HG02943 (cell line): Measurements from ENCODE around the gene ZNF513.

Source experiments
- ATAC-seq: cut with Tn5 transposase; IDR thresholded peaks from one replicate; pipeline ENCODE4 v1.9.1; 2021; ENCODE audit warnings: mild to moderate bottlenecking, low read depth, moderate library complexity; ENCODE audit not compliant: unreplicated experiment

The ZNF513 gene

GRCh38 chr2:27390822-27391679 lies 10.5 kb upstream of the ZNF513 start:
- ATAC-seq, result no peak

DNA sequence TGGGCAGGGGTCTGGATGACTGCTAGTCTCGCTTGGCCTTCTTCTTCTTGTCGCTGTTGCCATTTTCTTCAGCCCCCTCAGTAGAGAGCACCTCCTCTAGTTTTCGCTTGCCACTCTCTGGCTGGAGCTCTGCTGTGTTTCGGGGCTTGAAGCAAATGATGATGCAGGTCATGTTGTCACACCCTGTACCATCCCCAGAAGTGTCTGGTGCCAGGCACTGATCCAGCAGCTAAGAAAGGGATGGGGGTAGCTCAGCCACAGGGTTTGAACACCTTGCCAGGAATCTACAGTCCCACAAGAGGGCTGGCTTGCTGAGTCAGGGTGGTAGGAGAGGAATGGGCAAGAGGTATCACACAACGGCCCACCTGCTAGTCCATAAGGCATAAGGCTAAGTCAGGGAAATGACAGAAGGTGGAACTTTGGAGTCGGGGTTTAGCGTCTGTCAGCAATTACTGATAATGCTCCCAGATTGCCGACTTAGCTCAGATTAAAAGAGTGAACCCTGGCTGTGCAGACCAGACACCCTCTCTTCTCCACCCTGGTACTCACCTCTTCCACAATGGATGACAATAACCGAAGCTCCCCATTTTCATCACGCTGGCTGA lies 1.1 kb upstream of the ZNF513 start:
- no peak for ATAC-seq

DNA sequence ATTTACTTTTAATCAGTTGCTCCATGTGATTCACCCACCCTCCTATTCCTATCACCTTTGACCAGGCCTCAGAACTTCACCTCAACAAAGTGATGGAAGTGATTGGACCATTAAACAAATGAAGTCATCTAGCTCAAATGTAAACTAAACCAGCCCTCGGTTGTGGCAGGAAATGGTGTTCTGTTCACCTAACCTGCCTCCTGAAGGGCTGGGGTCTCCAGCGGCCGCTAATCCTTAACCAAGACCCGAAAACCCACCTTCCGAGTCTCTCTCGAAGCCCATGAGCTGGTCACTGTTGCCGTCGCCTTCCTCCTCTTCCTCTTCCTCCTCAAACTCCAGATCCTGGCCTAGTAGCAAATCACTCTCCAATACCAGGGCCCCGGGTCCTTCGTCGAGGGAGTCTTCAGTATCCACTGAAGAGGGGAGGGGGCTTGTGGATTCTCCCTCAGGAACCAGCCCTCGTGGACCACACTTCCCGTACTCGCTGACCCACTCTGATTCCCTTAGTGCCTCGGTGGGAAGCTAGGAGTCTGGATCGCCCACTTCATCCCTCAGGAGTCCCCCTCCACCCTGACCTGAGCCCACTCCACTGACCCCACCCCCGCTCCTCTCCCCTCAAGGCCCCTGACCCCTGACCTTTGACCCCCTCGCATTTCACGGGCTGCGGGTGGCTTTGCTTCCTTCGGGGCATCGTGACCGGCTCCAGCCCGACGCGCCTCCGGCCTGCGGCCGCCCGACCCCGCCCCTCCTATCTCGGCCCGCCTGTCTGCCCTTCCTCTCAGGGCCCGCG lies 503 bp downstream of the ZNF513 start:
- peak; percentile 26 for ATAC-seq

GRCh38 chr2:27379383-27379835 lies 1.1 kb downstream of the ZNF513 start:
- ATAC-seq, result no peak

GRCh38 chr2:27378809-27379290 lies 1.7 kb downstream of the ZNF513 start:
- no peak for ATAC-seq

DNA sequence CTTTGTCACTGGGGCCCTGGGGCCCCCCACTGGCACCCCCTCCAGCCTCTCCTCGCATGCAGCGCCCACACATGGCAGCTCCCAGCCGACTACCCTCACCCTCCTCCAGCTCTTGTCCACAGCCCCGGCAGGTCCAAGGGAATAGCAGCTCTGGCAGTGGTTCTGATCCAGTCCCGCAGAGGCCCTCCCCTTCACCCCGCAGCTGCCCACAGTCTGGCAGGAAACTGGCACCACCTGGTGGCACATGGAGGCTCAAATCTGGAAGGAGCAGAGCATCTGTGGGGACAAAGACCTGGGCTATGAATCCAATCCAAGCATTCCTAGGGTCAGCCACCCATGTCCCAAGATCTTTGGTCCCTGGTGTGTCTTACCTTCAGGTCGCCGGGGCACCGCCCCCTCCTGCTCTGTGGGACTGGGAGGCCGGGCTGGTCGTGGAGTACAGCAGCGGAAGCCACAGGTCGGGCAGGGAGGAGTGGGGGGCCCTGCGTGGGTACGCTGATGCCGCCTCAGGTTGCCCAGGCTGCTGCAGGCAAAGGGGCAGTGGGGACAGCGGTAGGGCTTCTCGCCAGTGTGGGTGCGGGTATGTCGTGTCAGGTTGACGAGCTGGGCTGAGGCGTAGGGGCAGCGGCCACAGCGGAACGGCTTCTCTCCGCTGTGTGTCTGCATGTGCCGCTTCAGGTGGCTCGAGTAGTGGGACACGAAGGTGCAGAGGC lies 2.3 kb downstream of the ZNF513 start:
- no peak for ATAC-seq

DNA sequence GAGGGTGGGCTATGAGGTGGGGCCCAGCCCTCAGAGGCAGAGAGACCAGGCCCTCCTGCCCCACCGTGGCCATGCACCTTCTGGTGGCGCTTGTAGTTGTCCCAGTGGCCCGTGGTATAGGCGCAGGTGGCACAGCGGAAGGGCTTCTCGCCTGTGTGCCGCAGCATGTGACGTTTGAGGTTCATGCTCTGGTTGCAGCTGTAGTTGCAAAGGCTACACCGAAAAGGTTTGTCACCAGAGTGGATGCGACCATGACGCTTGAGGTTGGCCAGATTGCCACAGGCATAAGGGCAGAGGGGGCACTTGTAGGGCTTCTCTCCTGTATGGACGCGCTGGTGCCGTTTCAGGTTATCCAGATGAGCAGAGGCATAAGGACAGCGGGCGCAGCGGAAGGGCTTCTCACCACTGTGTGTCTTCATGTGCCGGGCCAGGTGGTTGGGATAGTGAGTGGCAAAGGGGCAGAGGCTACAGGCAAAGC lies 2.9 kb downstream of the ZNF513 start:
- no peak for ATAC-seq

DNA sequence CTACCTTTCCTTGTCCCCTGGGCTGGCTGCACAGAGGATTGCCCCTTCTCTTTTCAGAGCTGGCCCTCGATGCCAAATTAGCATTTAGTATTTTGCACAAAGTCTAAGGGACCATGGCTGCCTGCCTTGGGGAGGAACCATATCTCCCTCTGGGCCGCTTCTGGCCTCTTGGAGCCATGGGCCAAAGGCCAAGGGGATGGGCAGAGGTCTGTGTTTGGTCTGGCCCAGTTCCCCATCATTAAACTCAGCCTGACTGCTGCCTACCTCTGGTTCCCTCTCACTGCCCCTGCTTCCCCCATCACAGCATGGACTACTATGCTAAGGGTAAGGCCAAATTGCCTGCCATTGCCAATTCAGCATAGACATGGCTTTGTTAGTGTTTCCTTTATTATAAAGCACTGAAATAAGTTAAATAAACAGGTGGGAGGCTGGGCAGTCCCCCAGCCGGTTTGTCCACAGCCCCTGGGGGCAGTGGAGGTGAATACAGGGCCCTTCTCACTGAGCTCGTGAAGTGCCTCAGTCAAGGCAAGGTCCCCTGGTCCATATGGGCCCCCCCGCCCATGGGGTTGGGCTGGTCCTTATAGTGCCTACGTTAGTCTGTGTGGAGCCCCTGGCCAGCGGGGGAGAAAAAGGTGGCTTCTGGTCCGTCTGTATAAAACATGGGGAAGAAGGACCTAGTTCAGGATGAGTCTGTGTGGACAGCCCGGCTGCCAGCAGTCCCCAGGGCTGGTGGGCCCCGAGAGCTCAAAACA lies 3.5 kb downstream of the ZNF513 start:
- no peak for ATAC-seq

- ATAC-seq, result no peak
Measured at GRCh38 chr2:27376151-27376865, 4.2 kb downstream of the ZNF513 start.

GRCh38 chr2:27375513-27376099 lies 4.9 kb downstream of the ZNF513 start:
- no peak for ATAC-seq

DNA sequence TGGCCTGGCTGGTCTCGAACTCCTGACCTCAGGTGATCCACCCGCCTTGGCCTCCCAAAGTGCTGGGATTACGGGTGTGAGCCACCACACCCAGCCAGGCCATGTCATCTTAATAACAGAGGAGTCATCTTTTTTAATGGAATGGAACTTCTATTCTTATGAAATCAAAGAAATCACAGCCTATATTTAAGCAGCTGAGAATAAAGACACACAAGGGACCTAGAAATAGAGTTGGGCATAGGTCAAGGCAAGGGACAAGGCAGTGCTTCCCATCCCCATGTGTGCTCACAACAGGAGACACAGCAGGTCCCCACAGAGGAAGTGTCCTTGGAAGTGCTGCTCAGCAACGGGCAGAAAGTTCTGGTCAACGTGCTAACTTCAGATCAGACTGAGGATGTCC lies 7.0 kb downstream of the ZNF513 start:
- no peak for ATAC-seq

GRCh38 chr2:27372937-27373336 lies 7.6 kb downstream of the ZNF513 start:
- ATAC-seq, result no peak

DNA sequence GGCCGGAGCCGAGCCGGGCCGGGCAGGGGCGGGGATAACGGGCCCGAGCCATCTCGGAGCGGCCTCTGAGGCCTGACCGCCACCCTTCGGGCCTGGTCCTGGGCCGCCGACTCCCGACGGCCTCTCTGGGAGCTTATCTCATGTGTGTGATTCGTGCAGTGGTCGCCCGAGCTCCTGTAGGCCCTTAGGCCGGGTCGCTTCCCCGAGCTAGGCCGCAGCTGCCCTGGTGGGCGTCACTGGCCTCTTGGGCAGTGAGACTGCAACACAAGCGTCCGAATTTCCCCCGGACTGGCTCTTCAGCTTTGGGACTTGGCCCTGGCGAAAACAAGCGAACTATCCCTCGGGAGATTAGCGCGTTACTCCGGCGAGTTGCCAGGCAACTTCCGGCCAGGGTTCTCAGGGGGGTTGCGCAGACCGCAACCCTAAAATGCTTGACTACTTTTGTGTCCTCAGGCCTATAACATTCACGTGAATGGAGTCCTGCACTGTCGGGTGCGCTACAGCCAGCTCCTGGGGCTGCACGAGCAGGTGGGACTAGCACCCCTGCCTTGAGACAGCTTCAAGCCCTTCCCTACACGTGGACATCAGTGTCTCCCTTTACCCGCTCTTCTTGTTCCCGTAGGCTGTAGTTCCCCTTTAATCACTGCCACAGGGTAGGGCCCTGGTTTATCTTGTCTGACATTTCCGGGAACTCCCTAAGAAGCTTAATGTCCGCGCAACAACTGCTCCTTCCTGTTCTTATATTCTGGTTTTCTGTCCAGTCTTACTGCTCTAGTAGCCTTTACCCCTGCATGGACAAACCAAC lies 9.5 kb downstream of the ZNF513 start:
- peak; percentile 11 for ATAC-seq

DNA sequence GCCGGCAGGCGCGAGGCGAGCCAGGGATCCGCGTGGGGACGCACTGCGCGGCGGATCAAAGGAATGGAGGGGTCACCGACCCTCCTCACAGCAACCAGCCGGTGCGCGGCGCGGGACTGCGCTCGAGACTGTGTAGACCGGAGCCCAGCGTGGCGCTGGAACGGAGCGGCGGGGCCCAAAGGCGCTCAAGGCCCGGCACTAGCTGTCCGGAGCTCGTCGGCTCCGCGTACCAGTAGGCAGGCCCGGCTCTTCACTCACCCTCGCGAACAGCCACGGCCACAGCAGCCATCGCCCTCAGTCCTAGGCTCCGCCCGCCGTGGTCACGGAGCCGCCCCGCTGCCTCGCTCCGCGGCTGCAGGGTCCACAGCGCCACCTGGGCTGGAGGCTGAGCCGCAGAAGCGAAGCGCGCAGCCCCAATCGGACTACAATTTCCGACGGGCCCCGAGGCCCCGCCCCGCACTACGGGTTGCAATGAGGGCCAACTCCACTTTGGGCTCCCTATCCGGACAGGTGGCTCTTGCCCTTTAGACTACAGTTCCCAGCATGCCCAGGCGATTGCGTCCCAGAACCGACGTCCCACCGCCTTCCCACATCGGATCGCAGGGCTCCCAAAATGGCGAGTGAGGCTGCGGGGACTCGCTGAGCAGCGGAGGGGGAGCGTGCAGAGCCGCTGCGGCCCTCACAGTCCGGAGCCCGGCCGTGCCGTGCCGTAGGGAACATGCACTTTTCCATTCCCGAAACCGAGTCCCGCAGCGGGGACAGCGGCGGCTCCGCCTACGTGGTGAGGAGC lies 10.3 kb downstream of the ZNF513 start, which contains the start of the genes EIF2B4 and SNX17:
TSS of gene EIF2B4 (minus strand) at position 313 of the 790 bp plus-strand sequence. CDS start at position 289, 24 bp downstream.
TSS of gene SNX17 (plus strand) at position 591 of the 790 bp plus-strand sequence. CDS start at position 719, 128 bp downstream.
- peak; percentile 84 for ATAC-seq

DNA sequence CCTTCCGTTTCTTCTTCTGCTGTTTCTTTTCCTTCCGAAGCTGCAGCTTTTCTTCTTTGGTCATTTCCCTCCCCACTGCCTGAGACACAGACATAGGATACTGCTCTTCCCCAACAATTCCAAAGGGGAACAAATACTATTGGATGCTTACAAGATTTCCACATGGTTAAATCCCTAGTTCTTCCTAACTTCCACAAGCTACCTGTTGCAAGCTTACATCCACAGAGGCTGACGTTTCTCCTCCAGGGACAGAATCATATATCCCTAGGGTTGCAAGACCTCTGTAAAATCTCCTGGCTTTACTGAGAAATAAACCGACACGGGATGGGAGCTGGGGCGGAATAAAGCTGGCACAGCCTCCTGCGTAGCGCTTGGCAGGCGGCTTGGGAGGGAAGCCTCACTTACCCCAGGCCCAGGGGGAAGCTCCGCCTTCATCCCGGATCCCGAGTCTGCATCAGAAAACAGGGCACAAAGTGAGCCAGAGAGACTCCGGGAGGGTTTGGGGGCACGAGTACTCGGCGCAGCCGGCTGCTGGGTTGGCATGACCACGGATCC lies 11.0 kb downstream of the ZNF513 start:
- ATAC-seq, result peak; percentile 20

- no peak for ATAC-seq
Measured at GRCh38 chr2:27363933-27364332, 16.6 kb downstream of the ZNF513 start.
